H9 (cell line): ENCODE data around the gene CDH4. TPM values are rescaled to one million over a fixed set of nuclear protein-coding genes. Genes with fewer than 3 reads are reported as not detected.

Experiments used
- DNase-seq: peaks from one replicate; pipeline ENCODE4 v3.0.0-alpha.2; 2017
- H2AFZ ChIP-seq: one replicate; pipeline ENCODE4 v1.6.1; 2013; ENCODE audit warnings: mild to moderate bottlenecking, low read length, control low read depth, moderate library complexity
- H2AK5ac ChIP-seq: 2 replicates; pipeline ENCODE4 v1.6.1; 2013; ENCODE audit warnings: low read length, control low read depth, mixed read lengths; ENCODE audit not compliant: insufficient read length
- H2BK120ac ChIP-seq: one replicate; pipeline ENCODE4 v1.6.1; 2013; ENCODE audit warnings: low read depth, mild to moderate bottlenecking, low read length, control low read depth, inconsistent platforms; ENCODE audit not compliant: poor library complexity, severe bottlenecking
- H2BK12ac ChIP-seq: 2 replicates; pipeline ENCODE4 v1.6.1; 2013; ENCODE audit warnings: low read length, control low read depth, mixed read lengths, low read depth; ENCODE audit not compliant: insufficient read length
- H2BK15ac ChIP-seq: 2 replicates; pipeline ENCODE4 v1.6.1; 2013; ENCODE audit warnings: low read depth, low read length, control low read depth
- H2BK20ac ChIP-seq: one replicate; pipeline ENCODE4 v1.6.1; 2013; ENCODE audit warnings: low read depth, mild to moderate bottlenecking, low read length, control low read depth, inconsistent platforms; ENCODE audit not compliant: poor library complexity, severe bottlenecking
- H2BK5ac ChIP-seq: 2 replicates; pipeline ENCODE4 v1.6.1; 2013; ENCODE audit warnings: low read length, control low read depth, mixed read lengths; ENCODE audit not compliant: insufficient read length
- H3K14ac ChIP-seq: 2 replicates; pipeline ENCODE4 v1.6.1; 2013; ENCODE audit warnings: low read length, control low read depth; ENCODE audit not compliant: insufficient read depth
- H3K18ac ChIP-seq: 2 replicates; pipeline ENCODE4 v1.6.1; 2013; ENCODE audit warnings: low read depth, mild to moderate bottlenecking, mixed read lengths, low read length, control low read depth; ENCODE audit not compliant: insufficient read length
- H3K23ac ChIP-seq: 2 replicates; pipeline ENCODE4 v1.6.1; 2013; ENCODE audit warnings: low read length, control low read depth, mixed read lengths, low read depth; ENCODE audit not compliant: insufficient read length
- H3K23me2 ChIP-seq: 2 replicates; pipeline ENCODE4 v1.6.1; 2013; ENCODE audit warnings: low read depth, mild to moderate bottlenecking, mixed read lengths, low read length, control low read depth; ENCODE audit not compliant: insufficient read length, poor library complexity, severe bottlenecking
- H3K27ac ChIP-seq: 2 replicates; pipeline ENCODE4 v1.5.1; 2013; ENCODE audit warnings: low read length, control low read depth, mixed read lengths, low read depth; ENCODE audit not compliant: insufficient read length
- H3K27me3 ChIP-seq: 2 replicates; pipeline ENCODE4 v1.6.1; 2013; ENCODE audit warnings: low read length, control low read depth, inconsistent platforms; ENCODE audit not compliant: insufficient read depth
- H3K4ac ChIP-seq: 2 replicates; pipeline ENCODE4 v1.6.1; 2013; ENCODE audit warnings: low read depth, mild to moderate bottlenecking, control low read depth, inconsistent platforms, low read length, moderate library complexity
- H3K4me1 ChIP-seq: 2 replicates; pipeline ENCODE4 v1.6.1; 2013; ENCODE audit warnings: low read length, control low read depth, inconsistent platforms; ENCODE audit not compliant: insufficient read depth
- H3K4me2 ChIP-seq: 2 replicates; pipeline ENCODE4 v1.6.1; 2013; ENCODE audit warnings: low read length, control low read depth, mixed read lengths; ENCODE audit not compliant: insufficient read length, insufficient read depth
- H3K56ac ChIP-seq: 2 replicates; pipeline ENCODE4 v1.6.1; 2013; ENCODE audit warnings: low read depth, mild to moderate bottlenecking, mixed read lengths, low read length, control low read depth; ENCODE audit not compliant: insufficient read length
- H3K79me1 ChIP-seq: 2 replicates; pipeline ENCODE4 v1.6.1; 2013; ENCODE audit warnings: low read depth, mild to moderate bottlenecking, moderate library complexity, low read length, control low read depth, inconsistent platforms; ENCODE audit not compliant: insufficient read depth, poor library complexity, severe bottlenecking
- H3K79me2 ChIP-seq: 2 replicates; pipeline ENCODE4 v1.6.1; 2013; ENCODE audit warnings: low read length, control low read depth, inconsistent platforms; ENCODE audit not compliant: insufficient read depth
- H3K9ac ChIP-seq: 2 replicates; pipeline ENCODE4 v1.6.1; 2013; ENCODE audit warnings: low read length, control low read depth, mixed read lengths; ENCODE audit not compliant: insufficient read length; ENCODE audit errors: extremely low read depth
- H3K9me3 ChIP-seq: one replicate; pipeline ENCODE4 v1.6.1; 2013; ENCODE audit warnings: low read depth, low read length, inconsistent platforms; ENCODE audit not compliant: control insufficient read depth
- H3T11ph ChIP-seq: one replicate; pipeline ENCODE4 v1.6.1; 2013; ENCODE audit warnings: mild to moderate bottlenecking, low read length, control low read depth, inconsistent platforms
- H4K20me1 ChIP-seq: one replicate; pipeline ENCODE4 v1.6.1; 2013; ENCODE audit not compliant: control insufficient read depth, insufficient read length, insufficient read depth
- H4K5ac ChIP-seq: 2 replicates; pipeline ENCODE4 v1.6.1; 2013; ENCODE audit warnings: low read depth, mild to moderate bottlenecking, mixed read lengths, low read length, control low read depth; ENCODE audit not compliant: insufficient read length
- H4K8ac ChIP-seq: replicated peaks from 2 replicates; pipeline ENCODE4 v1.6.1; 2013; ENCODE audit warnings: low read length, control low read depth, mixed read lengths, low read depth; ENCODE audit not compliant: insufficient read length
- H4K91ac ChIP-seq: 2 replicates; pipeline ENCODE4 v1.6.1; 2013; ENCODE audit warnings: low read depth, mild to moderate bottlenecking, moderate library complexity, mixed read lengths, low read length, control low read depth; ENCODE audit not compliant: insufficient read length
- H3K27ac Mint-ChIP-seq, 3 experiments: 2 replicates in 2 of 3; 3 replicates in 1 of 3; pipeline ENCODE4 v1.8.0; 2020 to 2021; ENCODE audit warnings: mixed read lengths in 3 of 3, mild to moderate bottlenecking in 1 of 3, moderate library complexity in 1 of 3
- H3K27me3 Mint-ChIP-seq: 2 replicates; pipeline ENCODE4 v1.8.0; 2021; ENCODE audit warnings: low read depth, mild to moderate bottlenecking, moderate library complexity, mixed read lengths
- H3K36me3 Mint-ChIP-seq, 3 experiments: 2 replicates in 2 of 3; 3 replicates in 1 of 3; pipeline ENCODE4 v1.8.0; 2020 to 2021; ENCODE audit warnings: low read depth in 3 of 3, mixed read lengths in 3 of 3; ENCODE audit not compliant: insufficient read depth in 1 of 3
- H3K4me1 Mint-ChIP-seq, 2 experiments: 2 replicates each; pipeline ENCODE4 v1.8.0; 2020; ENCODE audit warnings: mixed read lengths in 2 of 2
- H3K4me3 Mint-ChIP-seq, 2 experiments: 2 replicates in 1 of 2; 3 replicates in 1 of 2; pipeline ENCODE4 v1.8.0; 2020 to 2021; ENCODE audit warnings: mild to moderate bottlenecking in 2 of 2, mixed read lengths in 2 of 2, moderate library complexity in 1 of 2
- H3K9me3 Mint-ChIP-seq, 2 experiments: 2 replicates in 1 of 2; 3 replicates in 1 of 2; pipeline ENCODE4 v1.8.0; 2020; ENCODE audit warnings: mild to moderate bottlenecking in 2 of 2, mixed read lengths in 2 of 2, moderate library complexity in 1 of 2
- CTCF ChIP-seq: fragments of 200-600 bp; sonication (generic); conservative IDR thresholded peaks from 3 replicates; pipeline ENCODE4 v1.8.0; 2021; ENCODE audit warnings: antibody characterized with exemption, mild to moderate bottlenecking
- WGBS: extraction: QIAGEN DNeasy Blood & Tissue Kit; methylation state at CpG from one replicate; pipeline ENCODE4 v1.1.7; 2013; ENCODE audit warnings: missing lambda C conversion rate, low lambda C conversion rate, mixed read lengths; ENCODE audit not compliant: insufficient read length; ENCODE audit errors: extremely low coverage; 5-methylcytosine and 5-hydroxymethylcytosine counted together
- total RNA-seq: library from RNA; stranded (reverse); gene quantifications from 2 replicates; pipeline ENCODE4 v1.2.1, GENCODE V29; 2021

Gene CDH4
- total RNA-seq, 1 experiment from 2014 or later = 3.0 TPM

- H3K36me3 Mint-ChIP-seq = no peaks in the 10 kb centered on the region
- no peak overlapping the region for H3T11ph ChIP-seq
- H3K4ac ChIP-seq = no peak overlapping the region
- H3K27me3 Mint-ChIP-seq = peaks cover 50% of the 10 kb centered on the region
- H2AFZ ChIP-seq = no peak overlapping the region
- H3K14ac ChIP-seq = no peak overlapping the region
- no peak overlapping the region for H2BK120ac ChIP-seq
- H3K27me3 ChIP-seq = no peaks in the 10 kb centered on the region; the same call in 1 of the 2 replicates
- H2BK15ac ChIP-seq = no peak overlapping the region
- no peak overlapping the region for H4K8ac ChIP-seq
- H3K79me2 ChIP-seq = no peaks in the 10 kb centered on the region
- no peak overlapping the region for H2AK5ac ChIP-seq
- no CpG with 5 or more reads among the region's 9 CpGs for WGBS
- H3K4me1 Mint-ChIP-seq = peaks cover 0 to 8% of the 10 kb centered on the region in 2 experiments; a peak in 2 of 4 replicates
- no peaks in the 10 kb centered on the region for H3K9me3 ChIP-seq
- H3K23me2 ChIP-seq = no peaks in the 10 kb centered on the region
- no peak overlapping the region for H3K56ac ChIP-seq
- H3K79me1 ChIP-seq = no peaks in the 10 kb centered on the region
- no peak overlapping the region for H3K23ac ChIP-seq
- no peak for DNase-seq
- TF ChIP-seq CTCF = no peak
- H3K4me1 ChIP-seq = no peaks in the 10 kb centered on the region
- no peak overlapping the region for H3K27ac ChIP-seq
- no peaks in the 10 kb centered on the region for H3K9me3 Mint-ChIP-seq
- no peak overlapping the region for H4K5ac ChIP-seq
- H2BK12ac ChIP-seq = no peak overlapping the region
- H4K91ac ChIP-seq = no peak overlapping the region
- no peak overlapping the region for H3K4me2 ChIP-seq
- H3K18ac ChIP-seq = no peak overlapping the region
- H3K27ac Mint-ChIP-seq = no peak overlapping the region
- no peak overlapping the region for H2BK20ac ChIP-seq
- no peaks in the 10 kb centered on the region for H4K20me1 ChIP-seq
- H3K9ac ChIP-seq = no peak overlapping the region
- H2BK5ac ChIP-seq = no peak overlapping the region
- H3K4me3 Mint-ChIP-seq = no peak overlapping the region
Measured at GRCh38 chr20:61837200-61837599, 585.1 kb downstream of the CDH4 start.
